ENCODE data around the gene RAB7B.
"Not testable (repeated sequence)": the region's sequence is repeated elsewhere in the genome, so short reads cannot be mapped to it uniquely, and the experiment has no call there.

The RAB7B gene

DNA sequence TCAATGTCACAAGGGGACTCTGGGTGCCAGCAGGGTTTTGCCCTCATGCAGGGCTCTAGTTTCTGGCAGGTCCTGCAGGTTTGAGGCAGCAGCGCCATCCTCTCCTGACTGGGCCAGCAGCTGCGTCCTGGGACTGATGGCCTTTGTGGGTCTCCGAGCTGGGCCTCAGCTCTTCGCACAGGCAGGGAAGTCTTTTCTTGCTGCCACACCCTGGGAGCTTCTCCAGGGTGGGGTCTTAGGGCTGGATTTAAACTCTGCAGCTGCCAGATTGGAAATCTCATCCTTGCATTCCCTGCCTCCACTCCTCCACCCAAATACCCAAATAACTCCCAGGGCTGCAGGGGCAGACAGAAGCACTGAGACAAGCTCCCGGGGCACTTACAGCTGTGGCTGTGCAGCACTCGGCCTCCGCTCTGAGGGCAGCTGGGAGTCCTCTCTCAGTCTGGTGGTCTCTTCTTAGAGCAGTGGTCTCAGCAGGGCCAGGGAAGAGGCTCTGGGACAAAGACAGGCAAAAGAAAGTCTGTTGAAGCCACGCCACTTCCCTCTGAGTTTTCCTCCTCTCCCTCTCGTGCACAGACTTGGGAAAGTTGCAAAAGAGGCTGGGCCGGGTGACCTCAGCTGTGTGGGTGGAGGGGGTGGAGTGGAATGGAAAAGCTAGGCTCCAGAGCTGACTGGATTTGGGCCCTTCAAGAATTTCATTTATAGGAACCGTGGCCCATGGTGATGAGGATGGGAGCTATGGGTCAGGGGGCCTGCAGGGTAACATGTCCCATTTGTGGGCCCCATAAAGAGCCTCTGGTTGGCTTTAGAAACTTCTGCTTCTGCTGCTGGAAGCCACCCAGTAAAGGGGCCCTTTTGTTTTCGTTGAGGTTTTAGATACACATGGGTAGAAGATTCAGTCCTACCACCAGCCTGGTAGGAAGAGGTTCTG, at the start of gene RAB7B:
Gene RAB7B, minus strand, starts transcription at position 525 of the 931 bp plus-strand sequence. CDS start 9,260 bp downstream, outside the sequence.
- DNase-seq = no peak

GRCh38 chr1:206052231-206052865, 49.2 kb upstream of the RAB7B start:
- DNase-seq = not testable (repeated sequence)

DNA sequence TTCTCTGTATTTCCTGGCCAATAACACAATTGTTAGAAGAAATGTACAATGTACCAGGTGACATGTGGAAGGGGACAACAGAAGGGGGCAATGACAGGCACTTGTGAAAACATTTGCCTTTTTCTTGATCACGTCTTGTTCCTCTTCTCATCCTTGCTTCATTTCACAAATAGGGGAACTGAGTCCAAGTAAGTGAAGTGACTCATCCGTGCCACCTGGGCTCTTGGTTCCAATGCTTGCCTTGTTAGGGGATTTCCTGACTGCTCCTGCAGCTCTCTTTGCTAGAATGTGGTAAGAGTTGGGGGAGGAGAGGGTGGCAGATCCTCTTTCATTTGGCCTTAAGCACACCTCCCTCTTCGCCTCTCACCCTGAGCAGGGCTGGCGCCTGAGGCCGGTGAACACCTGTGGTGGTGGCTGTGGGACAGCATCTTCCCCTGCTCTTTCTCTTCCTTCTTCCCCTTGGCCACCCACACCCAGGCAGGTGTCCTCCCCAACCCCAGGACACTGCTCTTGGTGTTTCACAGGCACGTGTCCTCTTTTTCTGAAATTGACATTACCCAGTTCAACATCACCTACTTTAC, 47.5 kb upstream of the RAB7B start:
- DNase-seq = peak; percentile 58

- no peak for DNase-seq
These were observed 46.9 kb upstream of the RAB7B start for GRCh38 chr1:206049919-206050600.

DNA sequence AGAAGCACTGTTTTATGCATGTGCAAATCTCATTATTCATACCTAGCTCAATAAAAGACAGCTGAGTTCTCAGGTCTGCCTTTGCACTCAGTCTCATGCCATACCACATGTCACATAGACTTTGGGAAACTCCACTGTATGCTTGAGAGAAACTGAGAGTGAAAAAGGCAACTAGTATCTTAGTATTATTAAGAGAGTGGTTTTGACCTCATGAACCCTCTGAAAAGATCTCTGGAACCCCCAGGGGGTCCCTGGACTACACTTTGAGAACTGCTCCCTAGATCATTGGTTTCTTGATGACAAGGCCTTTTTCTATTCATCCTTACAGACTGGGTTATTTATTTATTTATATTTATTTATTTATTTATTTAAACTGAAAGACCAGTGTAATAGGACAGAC, 46.1 kb upstream of the RAB7B start:
- no peak for DNase-seq

- no peak for DNase-seq
These were observed 45.4 kb upstream of the RAB7B start for GRCh38 chr1:206048582-206048981.

GRCh38 chr1:206047271-206047670, 44.1 kb upstream of the RAB7B start:
- DNase-seq = no peak

DNA sequence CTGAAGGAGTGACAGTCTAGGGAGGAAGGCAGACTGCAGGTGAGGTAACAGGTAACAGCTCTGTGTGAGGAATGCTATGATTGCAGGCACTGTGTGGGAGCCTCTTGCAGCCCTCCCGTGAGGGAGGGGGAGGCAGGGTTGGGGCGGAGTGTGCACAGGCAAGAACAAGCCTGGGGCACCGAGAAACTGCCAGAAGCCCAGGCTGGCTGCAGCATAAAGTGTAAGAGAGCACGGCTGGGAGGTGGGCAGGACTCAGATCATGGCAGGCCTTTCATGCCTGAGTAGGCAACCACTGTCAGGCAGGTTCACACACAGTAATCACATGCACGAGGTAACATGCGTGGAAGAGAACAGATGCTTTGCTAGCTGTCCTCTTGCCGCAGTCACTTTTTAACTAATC, 38.4 kb upstream of the RAB7B start:
- DNase-seq = no peak

GRCh38 chr1:206040328-206040727, 37.1 kb upstream of the RAB7B start:
- DNase-seq = no peak

GRCh38 chr1:206039046-206039973, 36.1 kb upstream of the RAB7B start:
- no peak for DNase-seq

DNA sequence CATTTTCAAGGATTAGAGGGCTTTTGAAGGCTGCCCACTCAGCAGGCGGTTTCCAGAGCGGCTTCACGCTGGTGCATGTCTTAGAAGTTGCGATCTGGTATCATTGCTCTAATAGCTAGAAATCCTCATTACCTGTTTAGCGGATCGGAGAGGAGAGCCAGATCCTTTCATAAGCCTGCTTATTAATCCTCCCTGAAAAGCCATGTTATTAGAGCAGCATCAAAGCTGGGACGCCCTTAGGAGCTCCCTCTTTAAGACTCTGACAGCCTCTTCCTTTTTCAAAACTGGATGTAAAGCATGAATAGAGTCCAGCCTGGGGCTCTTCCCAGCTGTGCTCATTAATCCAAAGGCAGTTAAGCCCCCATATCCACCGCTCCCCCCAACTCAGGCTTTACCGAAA, 34.4 kb upstream of the RAB7B start:
- DNase-seq = no peak

DNA sequence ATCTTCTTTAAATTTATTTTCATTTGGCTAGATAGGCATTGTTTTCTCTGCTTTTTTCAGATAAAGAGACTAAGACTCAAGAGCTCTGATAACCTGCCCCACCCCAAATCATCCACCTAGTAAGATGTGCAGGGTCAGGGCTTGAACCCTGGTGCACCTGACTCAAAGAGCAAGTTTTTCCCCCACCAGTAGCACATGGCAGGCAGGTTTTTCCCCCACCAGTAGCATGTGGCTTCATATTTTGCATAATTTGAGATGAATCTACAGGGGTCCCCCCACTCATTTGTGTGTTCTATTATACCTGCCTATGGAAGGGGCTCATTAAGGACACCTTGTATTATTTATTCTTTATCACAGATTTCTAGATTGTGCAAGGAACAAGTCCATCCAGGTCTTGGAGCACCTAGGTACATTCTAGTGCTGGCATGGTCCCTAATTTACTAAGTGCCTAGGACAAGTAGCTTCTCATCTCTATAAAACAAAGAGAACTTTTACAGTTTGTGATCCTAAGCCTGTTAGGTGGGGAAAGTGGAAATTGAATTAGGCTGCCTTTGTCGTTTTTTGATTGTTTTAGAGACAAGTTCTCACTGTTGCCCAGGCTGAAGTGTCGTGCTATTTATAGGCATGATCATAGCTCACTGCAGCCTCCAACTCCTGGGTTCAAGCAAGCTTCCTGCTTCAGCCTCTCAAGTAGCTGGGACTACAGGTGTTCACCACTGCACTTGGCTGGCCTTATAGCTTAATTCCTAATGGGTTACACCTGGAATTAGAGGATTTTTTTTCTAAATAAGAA, 33.7 kb upstream of the RAB7B start:
- no peak for DNase-seq

DNA sequence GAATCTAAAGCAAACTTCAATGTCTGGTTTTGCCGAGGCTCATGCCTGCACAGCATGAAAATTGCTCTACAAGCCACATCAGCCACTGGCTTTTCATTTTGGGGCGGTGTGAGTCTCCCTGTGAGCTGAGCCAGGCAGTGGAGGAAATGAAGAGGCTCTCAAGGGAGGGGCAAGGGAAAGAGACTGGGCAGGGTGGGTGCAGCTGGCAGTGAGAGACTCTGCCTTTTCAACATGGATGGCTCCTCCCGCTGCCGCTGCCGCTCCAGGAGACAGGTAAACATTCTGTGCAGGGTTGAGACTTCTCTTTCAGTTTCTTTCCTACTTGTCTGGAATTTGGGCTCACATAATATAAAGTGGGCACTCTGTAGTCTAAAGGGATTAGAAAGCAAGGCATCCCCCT, 31.8 kb upstream of the RAB7B start:
- no peak for DNase-seq

DNA sequence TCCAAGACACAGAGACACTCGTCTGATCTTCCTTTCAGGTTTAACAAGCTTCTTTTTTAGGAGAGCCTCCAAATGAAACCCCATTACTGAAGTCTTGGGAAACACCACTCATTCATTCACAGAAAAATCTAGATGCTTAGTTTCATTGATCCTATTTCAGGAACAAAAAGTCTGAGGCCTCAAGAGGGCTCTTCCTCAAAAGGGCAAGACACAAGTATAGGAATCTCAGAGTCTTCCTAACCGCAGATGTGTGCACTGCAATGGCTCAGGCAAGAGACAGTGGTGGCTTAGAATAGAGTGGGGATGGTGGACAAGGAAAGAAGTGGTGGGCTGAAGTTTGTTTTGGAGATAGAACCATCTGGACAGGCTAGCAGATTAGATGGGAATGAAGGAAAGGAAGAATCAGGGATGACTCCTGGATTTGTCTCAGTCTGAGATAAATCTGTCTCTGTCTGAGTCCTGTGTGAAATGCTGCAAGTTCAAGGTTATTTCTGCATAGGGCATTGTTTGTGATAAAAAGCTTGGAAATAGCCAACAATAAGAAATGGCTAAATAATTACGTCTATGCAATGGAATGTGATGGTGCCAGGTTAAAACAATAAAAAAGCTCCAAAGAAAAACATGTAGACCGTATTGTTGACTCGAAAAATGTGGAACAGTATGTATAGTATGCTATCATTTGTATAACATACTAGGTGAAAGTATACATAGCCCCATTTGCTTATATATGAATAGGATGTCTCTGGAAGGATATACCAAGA, 29.4 kb upstream of the RAB7B start:
- no peak for DNase-seq

- peak; percentile 68 for DNase-seq
These were observed 27.5 kb upstream of the RAB7B start for GRCh38 chr1:206030714-206031113.

DNA sequence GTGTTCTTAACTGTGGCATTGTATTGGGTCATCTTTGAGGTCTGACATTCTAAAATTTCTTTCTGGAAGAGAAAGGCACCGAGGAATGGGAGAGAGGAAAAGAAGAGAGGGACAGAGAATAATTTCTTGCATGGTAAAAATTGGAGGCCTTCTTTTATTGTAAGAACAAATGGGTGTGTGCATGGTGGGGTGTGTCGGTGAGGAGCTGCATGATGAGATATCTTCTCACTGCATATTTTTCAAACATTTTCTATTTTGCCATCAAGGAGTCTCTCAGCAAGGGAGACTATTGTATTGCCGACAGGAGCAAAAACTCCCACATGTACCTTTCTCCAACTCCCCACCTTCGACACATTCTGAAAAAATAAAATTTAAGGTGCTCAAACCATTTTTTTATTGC, 27.0 kb upstream of the RAB7B start:
- DNase-seq = no peak

GRCh38 chr1:206029484-206029883, 26.3 kb upstream of the RAB7B start:
- no peak for DNase-seq

DNA sequence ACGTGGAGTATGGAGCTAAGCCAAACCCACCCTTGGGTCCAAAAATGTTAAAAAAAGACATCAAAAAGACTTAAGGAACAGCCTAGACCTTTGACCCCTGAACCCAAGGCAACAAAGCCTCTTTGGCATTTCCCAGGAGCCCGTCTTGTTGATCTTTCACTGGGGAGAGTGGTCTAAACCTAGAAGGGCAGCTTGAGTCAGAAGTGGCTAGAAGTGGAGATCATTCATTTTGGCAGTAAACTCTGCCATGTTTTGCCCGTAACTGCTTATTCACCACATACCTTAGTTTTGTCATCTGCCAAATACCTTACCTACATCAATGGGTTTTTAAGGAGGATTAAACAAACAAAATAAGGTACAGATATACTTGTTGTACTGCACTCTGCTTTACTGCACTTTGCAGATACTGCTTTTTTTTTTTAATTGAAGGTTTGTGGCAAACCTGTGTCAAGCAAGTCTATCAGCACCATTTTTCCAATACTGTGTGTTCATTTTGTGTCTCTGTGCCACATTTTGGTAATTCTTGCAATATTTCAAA, 22.2 kb upstream of the RAB7B start:
- DNase-seq = no peak

DNA sequence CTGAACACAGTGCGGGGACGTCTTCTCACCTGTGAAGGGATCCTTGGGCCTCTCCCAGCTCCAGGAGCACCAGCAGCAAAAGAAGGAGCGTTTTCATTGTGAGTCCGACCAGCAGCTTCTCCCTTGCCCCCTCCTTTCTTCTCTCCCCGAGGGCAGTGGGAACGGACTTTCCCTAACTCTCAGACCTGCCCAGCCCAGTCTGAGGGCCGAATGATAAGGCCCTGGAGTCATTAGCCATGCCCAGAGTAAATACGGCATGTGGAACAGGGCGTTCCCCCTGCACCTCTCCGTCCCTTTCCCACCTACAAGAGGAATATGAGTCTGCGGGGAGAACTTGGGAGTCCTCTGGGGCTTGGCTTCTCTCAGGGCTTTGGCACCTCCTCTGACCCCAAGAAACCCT, 20.5 kb upstream of the RAB7B start, which contains the start of gene CTSE:
Gene CTSE, minus strand, starts transcription at position 201 of the 400 bp plus-strand sequence. Its CDS starts 104 bp downstream, at position 97.
- DNase-seq = no peak

- no peak for DNase-seq
These were observed 19.6 kb upstream of the RAB7B start for GRCh38 chr1:206022766-206023165.
